C4-2B (cell line): ENCODE measurements around the gene RASGEF1C.

Experiments used
- H3K27ac ChIP-seq: fragments of 450-650 bp; 2 replicates; pipeline ENCODE4 v1.5.1; 2017
- CTCF ChIP-seq: fragments of 450-650 bp; conservative IDR thresholded peaks from 2 replicates; pipeline ENCODE4 v1.5.1; 2017; ENCODE audit warnings: mild to moderate bottlenecking
- ZFX ChIP-seq: fragments of 450-650 bp; IDR thresholded peaks from 2 replicates; pipeline ENCODE4 v1.6.1; 2017

The RASGEF1C gene

GRCh38 chr5:180072256-180072548, 136.8 kb downstream of the RASGEF1C start:
- TF ChIP-seq CTCF (no peak), ZFX (no peak)
- H3K27ac ChIP-seq, result peak overlapping the region; percentile 95

DNA sequence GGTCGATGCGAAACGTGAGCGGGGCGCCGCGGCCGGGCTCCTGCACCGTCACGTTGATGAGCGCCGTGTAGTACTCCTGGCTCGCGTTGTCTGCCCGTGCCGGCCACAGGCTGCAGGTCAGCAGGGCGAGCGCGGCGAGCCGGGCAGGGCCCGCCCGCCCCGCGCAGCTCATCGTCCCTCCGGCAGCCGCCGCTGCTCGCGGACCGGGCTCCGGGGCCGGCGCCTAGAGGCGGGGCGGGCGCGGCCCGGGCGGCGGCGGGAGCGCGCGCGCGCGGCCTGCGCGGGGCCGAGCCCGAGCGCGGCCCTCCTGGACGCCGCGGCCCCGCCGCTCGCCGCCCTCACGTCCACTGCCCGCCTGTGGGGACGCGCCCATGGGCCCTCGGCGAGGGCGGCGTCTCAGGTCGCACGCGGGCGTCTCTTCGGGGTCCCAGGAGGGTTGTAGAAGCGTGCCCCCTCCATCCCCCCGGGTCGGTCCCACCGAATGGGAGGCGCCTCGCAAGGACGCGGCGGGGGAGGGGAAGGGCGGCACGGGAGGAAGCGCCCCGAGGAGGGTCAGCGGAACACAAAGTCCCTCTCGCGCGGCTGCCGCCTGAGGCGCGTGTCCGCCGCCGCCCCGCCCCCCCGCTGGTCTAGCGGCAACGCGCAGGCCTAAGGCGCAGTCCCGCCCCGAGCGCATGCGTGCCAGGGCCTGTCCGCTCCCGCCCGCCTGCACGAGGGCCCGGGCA, 137.3 kb downstream of the RASGEF1C start, which contains the start of gene RNF130:
Gene RNF130 (minus strand): TSS at position 229 of the 725 bp plus-strand sequence. CDS start 57 bp downstream, at position 172.
- TF ChIP-seq CTCF, result no peak
- no peak; the same call in 1 of the 2 replicates for TF ChIP-seq ZFX
- H3K27ac ChIP-seq, result peak within 1 kb of the TSS; percentile 95

DNA sequence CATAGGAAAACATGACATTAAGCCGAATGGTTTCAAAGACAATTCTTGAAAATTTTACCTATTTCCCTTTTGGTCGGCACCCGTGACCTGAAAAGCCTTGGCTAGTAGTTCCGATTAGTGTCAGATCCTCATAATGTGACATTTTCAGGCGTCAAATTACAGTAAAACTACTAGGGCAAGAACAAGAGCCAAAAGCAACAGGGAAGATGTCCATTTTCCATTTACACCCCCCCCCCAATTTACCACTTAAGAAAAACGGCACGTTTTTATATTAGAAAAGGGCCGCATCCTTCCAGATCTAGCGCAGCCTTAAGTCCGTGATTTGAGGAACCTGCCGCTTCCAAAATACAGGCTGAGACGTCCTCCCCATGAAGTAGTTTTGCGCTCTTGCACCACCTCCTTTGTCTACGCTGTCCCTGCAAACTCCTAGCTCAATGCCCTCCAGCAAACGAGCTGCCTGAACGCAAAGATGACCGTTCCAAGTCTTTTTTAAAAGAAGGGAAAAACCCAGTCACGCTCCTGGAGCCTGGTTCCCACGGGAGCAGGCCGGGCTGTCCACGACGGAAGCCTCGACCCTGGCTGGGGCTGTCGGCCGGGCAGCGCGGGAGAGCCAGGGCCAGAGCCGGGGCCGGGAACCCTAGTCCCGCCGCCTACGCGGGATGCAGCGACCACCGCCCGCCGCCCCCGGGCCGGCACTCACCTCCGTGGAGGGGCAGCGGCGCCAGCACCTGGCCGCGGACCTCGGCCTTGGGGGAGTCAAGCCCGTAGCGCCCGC, 138.1 kb downstream of the RASGEF1C start:
- H3K27ac ChIP-seq, result peak overlapping the region; percentile 95
- TF ChIP-seq ZFX, result peak; percentile 74; the same call in 1 of the 2 replicates
- no peak for TF ChIP-seq CTCF

GRCh38 chr5:180069589-180070247, 139.3 kb downstream of the RASGEF1C start:
- peak overlapping the region; percentile 65 for H3K27ac ChIP-seq
- TF ChIP-seq CTCF, result no peak
- no peak for TF ChIP-seq ZFX

DNA sequence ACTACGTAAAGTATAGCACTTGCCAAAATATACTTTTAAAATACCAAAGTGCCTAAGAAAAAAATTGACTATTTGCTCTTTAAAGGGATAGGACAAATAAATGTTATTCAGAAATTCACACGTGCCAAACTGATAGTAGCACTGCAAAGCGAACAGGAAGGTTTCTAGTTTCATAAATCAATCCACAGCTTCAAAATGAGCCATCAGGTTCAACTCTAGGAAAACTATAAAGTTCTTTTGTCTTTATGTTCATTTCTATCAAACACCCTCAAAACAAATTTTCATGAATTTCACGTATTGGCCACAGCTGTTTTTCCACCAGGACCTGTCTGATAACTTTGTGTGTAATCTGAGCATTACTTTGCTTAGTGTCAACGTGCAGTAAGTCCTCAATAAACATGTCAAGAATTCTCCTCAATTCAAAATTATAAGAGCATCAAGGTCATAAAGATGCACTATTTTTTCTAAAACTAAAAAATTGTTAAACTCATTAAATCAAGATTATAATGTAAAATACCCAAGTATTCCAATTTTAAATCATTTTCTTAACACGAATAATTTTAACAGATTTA, 140.4 kb downstream of the RASGEF1C start:
- no peak overlapping the region for H3K27ac ChIP-seq
- no peak for TF ChIP-seq CTCF
- TF ChIP-seq ZFX, result no peak

DNA sequence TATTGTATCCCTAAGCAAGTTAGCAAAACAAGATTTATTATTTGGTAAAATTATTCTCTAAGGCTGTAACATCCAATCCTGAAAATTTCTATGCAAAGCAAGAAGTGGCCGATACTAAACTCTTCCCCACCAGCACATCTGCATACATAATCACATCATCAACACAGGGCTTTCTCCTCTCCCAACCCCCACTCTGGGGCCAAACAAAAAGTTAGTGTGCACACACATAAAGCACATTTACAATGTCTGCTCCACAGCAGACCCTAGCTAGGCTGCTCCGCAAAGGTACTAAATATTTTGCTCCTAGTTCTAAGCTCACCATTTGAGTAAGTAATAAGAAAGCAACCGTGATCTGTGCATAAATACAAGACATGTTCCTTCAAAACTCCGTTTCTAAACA, 141.0 kb downstream of the RASGEF1C start:
- TF ChIP-seq ZFX, result no peak
- no peak for TF ChIP-seq CTCF
- no peak overlapping the region; the same call in 1 of the 2 replicates for H3K27ac ChIP-seq
